Calu3 (cell line): ENCODE results near the gene CIT. TPM values are rescaled to one million over a fixed set of nuclear protein-coding genes. Genes with fewer than 3 reads are reported as not detected.

Experiments used
- BruUV-seq: library from RNA; stranded (reverse); fragments of 400-500 nt; replicated peaks from 2 replicates; lab custom pipeline; 2021; lab: Mats Ljungman, UMichigan
- CTCF ChIA-PET: fragments of 300-600 bp; sonication (Branson Sonifier 250); formaldehyde crosslinking; loops from one replicate; lab custom pipeline; 2022; ENCODE audit warnings: antibody characterized with exemption; lab: Charles Lee
- DNase-seq: peaks from one replicate; pipeline ENCODE4 v3.0.0; 2022
- H3K27ac Mint-ChIP-seq: one replicate; pipeline ENCODE4 v1.8.0; 2022; ENCODE audit warnings: mixed read lengths; ENCODE audit not compliant: unreplicated experiment
- H3K27me3 Mint-ChIP-seq: one replicate; pipeline ENCODE4 v1.8.0; 2022; ENCODE audit warnings: mixed read lengths; ENCODE audit not compliant: unreplicated experiment
- H3K36me3 Mint-ChIP-seq: one replicate; pipeline ENCODE4 v1.8.0; 2022; ENCODE audit warnings: mild to moderate bottlenecking, moderate library complexity, mixed read lengths; ENCODE audit not compliant: insufficient read depth, unreplicated experiment
- H3K4me1 Mint-ChIP-seq: one replicate; pipeline ENCODE4 v1.8.0; 2022; ENCODE audit warnings: mild to moderate bottlenecking, low read depth, mixed read lengths; ENCODE audit not compliant: unreplicated experiment
- H3K4me3 Mint-ChIP-seq: one replicate; pipeline ENCODE4 v1.8.0; 2022; ENCODE audit warnings: mild to moderate bottlenecking, low read depth, moderate library complexity, mixed read lengths; ENCODE audit not compliant: unreplicated experiment
- H3K9me3 Mint-ChIP-seq: one replicate; pipeline ENCODE4 v1.8.0; 2022; ENCODE audit warnings: low read depth, mixed read lengths; ENCODE audit not compliant: unreplicated experiment
- intact Hi-C: fragments of 100-400 bp; cut with micrococcal nuclease; formaldehyde crosslinking; loops from one replicate; pipeline ENCODE4 v1.10.0; 2022; ENCODE audit not compliant: unreplicated experiment
- total RNA-seq: library from RNA; stranded (reverse); gene quantifications from 2 replicates; pipeline ENCODE4 v1.2.3, GENCODE V29; 2022
- TF ChIP-seq, protein P1 (sequence below): fragments of 200-600 bp; IDR thresholded peaks from one replicate; pipeline ENCODE4 v1.8.0; 2022; ENCODE audit warnings: antibody characterized with exemption; ENCODE audit not compliant: unreplicated experiment

The CIT gene
- total RNA-seq, 1 experiment from 2014 or later: 82.3 TPM

DNA sequence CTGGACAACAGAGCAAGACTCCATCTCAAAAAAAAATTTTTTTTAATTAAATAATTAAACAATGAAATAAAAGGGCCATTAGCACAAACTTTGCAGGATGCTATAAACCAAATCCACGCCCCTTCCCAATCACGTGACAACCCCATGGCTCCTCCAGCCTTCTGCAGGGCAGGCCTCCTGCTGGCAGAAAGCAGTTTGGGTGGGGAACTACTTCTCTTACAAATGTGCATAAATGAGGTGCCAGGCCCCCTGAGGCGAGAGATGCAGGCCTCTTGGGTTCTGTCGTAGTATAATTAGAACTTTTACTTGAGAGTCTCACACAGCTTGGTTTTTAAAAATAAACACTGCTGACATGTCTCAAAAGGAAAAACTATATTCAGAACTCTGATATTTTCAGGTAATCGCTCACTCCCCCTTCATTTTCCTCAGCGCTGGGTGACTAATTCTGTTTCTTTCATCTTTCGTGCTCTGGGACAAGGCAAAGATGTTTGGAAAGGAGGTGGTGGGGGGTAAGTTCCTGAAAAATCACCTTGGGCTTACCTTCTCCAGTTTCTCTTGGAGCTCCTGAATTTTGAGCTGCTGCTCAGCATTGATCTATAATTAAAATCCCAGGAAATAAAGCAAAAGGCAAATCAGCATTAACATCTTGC lies 101.7 kb downstream of the CIT start:
- H3K27me3 Mint-ChIP-seq: no peaks in the 10 kb centered on the region
- no TSS peak for BruUV-seq
- peaks cover 7% of the 10 kb centered on the region for H3K4me1 Mint-ChIP-seq
- H3K27ac Mint-ChIP-seq: no peak overlapping the region
- intact Hi-C loops: no loop called here
- TF ChIP-seq, protein P1, sequence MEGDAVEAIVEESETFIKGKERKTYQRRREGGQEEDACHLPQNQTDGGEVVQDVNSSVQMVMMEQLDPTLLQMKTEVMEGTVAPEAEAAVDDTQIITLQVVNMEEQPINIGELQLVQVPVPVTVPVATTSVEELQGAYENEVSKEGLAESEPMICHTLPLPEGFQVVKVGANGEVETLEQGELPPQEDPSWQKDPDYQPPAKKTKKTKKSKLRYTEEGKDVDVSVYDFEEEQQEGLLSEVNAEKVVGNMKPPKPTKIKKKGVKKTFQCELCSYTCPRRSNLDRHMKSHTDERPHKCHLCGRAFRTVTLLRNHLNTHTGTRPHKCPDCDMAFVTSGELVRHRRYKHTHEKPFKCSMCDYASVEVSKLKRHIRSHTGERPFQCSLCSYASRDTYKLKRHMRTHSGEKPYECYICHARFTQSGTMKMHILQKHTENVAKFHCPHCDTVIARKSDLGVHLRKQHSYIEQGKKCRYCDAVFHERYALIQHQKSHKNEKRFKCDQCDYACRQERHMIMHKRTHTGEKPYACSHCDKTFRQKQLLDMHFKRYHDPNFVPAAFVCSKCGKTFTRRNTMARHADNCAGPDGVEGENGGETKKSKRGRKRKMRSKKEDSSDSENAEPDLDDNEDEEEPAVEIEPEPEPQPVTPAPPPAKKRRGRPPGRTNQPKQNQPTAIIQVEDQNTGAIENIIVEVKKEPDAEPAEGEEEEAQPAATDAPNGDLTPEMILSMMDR: no peak
- no peak for DNase-seq
- H3K9me3 Mint-ChIP-seq: no peaks in the 10 kb centered on the region
- H3K4me3 Mint-ChIP-seq: no peak overlapping the region
- CTCF ChIA-PET: interaction anchor here (0.6 kb wide), 1 partner anchor 119 kb away, joined by 3 read pairs; no protein-coding TSS in a partner anchor
- peaks cover 11% of the 10 kb centered on the region for H3K36me3 Mint-ChIP-seq

DNA sequence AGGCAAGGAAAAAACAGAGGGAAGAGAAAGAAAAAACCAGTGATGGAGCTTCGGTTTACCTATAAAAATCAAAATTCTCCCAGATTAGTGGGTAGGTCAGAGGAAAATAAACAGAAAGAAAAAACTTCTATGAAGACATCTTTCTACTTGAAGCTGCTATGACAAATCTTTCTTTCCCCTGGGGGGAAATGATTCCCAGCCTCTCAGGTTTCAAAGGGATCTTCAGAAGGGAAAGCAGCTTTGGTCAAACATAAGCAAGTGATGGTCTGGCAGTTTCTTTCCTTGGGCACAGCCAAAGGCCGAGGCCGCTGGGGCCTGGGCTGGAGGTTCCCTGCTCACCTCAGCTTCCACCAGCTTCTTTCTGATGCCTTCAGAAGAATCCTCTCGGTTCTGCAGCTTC lies 104.7 kb downstream of the CIT start:
- no TSS peak for BruUV-seq
- no peak for DNase-seq
- H3K27ac Mint-ChIP-seq: no peak overlapping the region
- H3K4me1 Mint-ChIP-seq: no peaks in the 10 kb centered on the region
- TF ChIP-seq, protein P1: no peak
- no peaks in the 10 kb centered on the region for H3K27me3 Mint-ChIP-seq
- H3K9me3 Mint-ChIP-seq: no peaks in the 10 kb centered on the region
- CTCF ChIA-PET: interaction anchor here (0.6 kb wide), 1 partner anchor 42 kb away, joined by 3 read pairs; no protein-coding TSS in a partner anchor
- intact Hi-C loops: no loop called here
- H3K36me3 Mint-ChIP-seq: peaks cover 11% of the 10 kb centered on the region
- H3K4me3 Mint-ChIP-seq: no peak overlapping the region

DNA sequence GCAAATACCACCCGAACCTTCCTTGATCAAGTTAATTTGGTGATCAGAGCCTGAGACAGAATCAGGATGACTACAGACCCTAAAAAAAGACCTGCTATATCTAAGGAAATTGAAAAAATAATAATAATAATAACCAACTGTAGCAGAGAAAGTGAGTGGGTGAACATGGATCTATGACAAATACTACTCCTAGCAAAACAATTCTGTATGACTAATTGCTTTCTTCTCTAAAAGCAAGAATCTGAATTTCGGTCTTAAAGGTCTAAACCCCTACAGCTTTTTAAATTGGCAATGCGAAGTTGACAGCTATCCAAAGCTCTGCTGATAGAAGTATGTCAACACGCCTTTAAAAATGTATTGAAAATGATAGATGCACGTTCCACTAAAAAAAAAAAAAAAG lies 107.0 kb downstream of the CIT start:
- TF ChIP-seq, protein P1: no peak
- peaks cover 6% of the 10 kb centered on the region for H3K36me3 Mint-ChIP-seq
- CTCF ChIA-PET: no interaction called here
- DNase-seq: no peak
- no peak overlapping the region for H3K27ac Mint-ChIP-seq
- H3K9me3 Mint-ChIP-seq: no peaks in the 10 kb centered on the region
- intact Hi-C loops: no loop called here
- no TSS peak for BruUV-seq
- H3K27me3 Mint-ChIP-seq: no peaks in the 10 kb centered on the region
- no peak overlapping the region for H3K4me3 Mint-ChIP-seq
- H3K4me1 Mint-ChIP-seq: no peaks in the 10 kb centered on the region

DNA sequence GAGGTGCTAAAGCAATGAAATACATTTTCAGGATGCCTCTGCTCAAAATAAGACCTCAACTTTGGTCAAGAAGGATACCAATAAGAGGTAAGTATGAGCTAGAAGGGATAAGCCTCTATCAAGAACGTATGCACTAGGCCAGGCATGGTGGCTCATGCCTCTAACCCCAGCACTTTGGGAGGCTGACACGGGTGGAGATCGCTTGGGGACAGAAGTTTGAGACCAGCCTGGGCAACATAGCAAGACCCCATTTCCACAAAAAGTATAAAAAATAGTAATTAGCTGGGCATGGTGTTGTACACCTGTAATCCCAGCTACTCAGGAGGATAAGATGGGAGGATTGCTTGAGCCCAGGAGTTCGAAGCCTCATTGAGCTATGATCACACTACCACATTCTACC lies 114.5 kb downstream of the CIT start:
- CTCF ChIA-PET: no interaction called here

More for the DNA sequence above, 114.5 kb downstream of the CIT start:
- no TSS peak for BruUV-seq
- no peak for DNase-seq
- TF ChIP-seq, protein P1: no peak
- no peaks in the 10 kb centered on the region for H3K4me1 Mint-ChIP-seq
- intact Hi-C loops: no loop called here
- no peak overlapping the region for H3K27ac Mint-ChIP-seq
- H3K9me3 Mint-ChIP-seq: no peaks in the 10 kb centered on the region
- H3K4me3 Mint-ChIP-seq: no peak overlapping the region
- no peaks in the 10 kb centered on the region for H3K27me3 Mint-ChIP-seq
- H3K36me3 Mint-ChIP-seq: no peaks in the 10 kb centered on the region
